Neuronal stem cell (in vitro differentiated cells): Measurements from ENCODE around the gene GRM2.
"Not testable (repeated sequence)": the region's sequence is repeated elsewhere in the genome, so short reads cannot be mapped to it uniquely, and the experiment has no call there.

ENCODE experiments used
- DNase-seq: peaks from one replicate; pipeline ENCODE4 v3.0.0-alpha.2; 2013; ENCODE audit warnings: low spot score
- H2AFZ ChIP-seq: one replicate; pipeline ENCODE4 v1.6.1; 2013; ENCODE audit warnings: mild to moderate bottlenecking, low read length, inconsistent platforms
- H2AK5ac ChIP-seq: 2 replicates; pipeline ENCODE4 v1.6.1; 2013; ENCODE audit warnings: low read depth, mild to moderate bottlenecking, inconsistent platforms, low read length, moderate library complexity, mixed read lengths
- H2BK120ac ChIP-seq: 2 replicates; pipeline ENCODE4 v1.6.1; 2013; ENCODE audit warnings: low read depth, mild to moderate bottlenecking, inconsistent platforms, low read length, moderate library complexity, mixed read lengths
- H2BK12ac ChIP-seq: one replicate; pipeline ENCODE4 v1.6.1; 2013; ENCODE audit warnings: low read length, inconsistent platforms
- H2BK15ac ChIP-seq: 2 replicates; pipeline ENCODE4 v1.6.1; 2013; ENCODE audit warnings: mild to moderate bottlenecking, low read length, inconsistent platforms, mixed read lengths
- H2BK5ac ChIP-seq: one replicate; pipeline ENCODE4 v1.6.1; 2013; ENCODE audit warnings: inconsistent platforms, mild to moderate bottlenecking, low read length, moderate library complexity
- H3K14ac ChIP-seq: one replicate; pipeline ENCODE4 v1.6.1; 2013; ENCODE audit warnings: low read length, inconsistent platforms
- H3K18ac ChIP-seq: 2 replicates; pipeline ENCODE4 v1.6.1; 2013; ENCODE audit warnings: low read length, inconsistent platforms
- H3K23ac ChIP-seq: 2 replicates; pipeline ENCODE4 v1.6.1; 2013; ENCODE audit warnings: low read depth, mild to moderate bottlenecking, mixed read lengths, low read length, inconsistent platforms; ENCODE audit not compliant: poor library complexity
- H3K27ac ChIP-seq: replicated peaks from 3 replicates; pipeline ENCODE4 v1.5.1; 2013; ENCODE audit warnings: low read length, inconsistent platforms
- H3K27me3 ChIP-seq, 3 experiments: 2 replicates each; pipeline ENCODE4 v1.6.1; 2013; ENCODE audit warnings: low read length in 3 of 3, mild to moderate bottlenecking in 2 of 3, inconsistent platforms in 1 of 3, low read depth in 1 of 3, mixed read lengths in 1 of 3, moderate library complexity in 1 of 3; ENCODE audit not compliant: control insufficient read depth in 3 of 3, insufficient read depth in 3 of 3
- H3K36me3 ChIP-seq, 2 donors: replicated peaks in 1 of 2; 2 replicates each; pipeline ENCODE4 v1.6.1; 2013; ENCODE audit warnings: low read length in 2 of 2; ENCODE audit not compliant: control insufficient read depth in 2 of 2, insufficient read depth in 2 of 2
- H3K4ac ChIP-seq: 2 replicates; pipeline ENCODE4 v1.6.1; 2013; ENCODE audit warnings: inconsistent platforms, mild to moderate bottlenecking, low read length, moderate library complexity
- H3K4me1 ChIP-seq, 2 donors: 1 replicate in 1 of 2; 2 replicates in 1 of 2; pipeline ENCODE4 v1.6.1; 2013; ENCODE audit warnings: low read length in 2 of 2, low read depth in 1 of 2; ENCODE audit not compliant: control insufficient read depth in 2 of 2, insufficient read depth in 1 of 2
- H3K4me2 ChIP-seq: one replicate; pipeline ENCODE4 v1.6.1; 2013; ENCODE audit warnings: mild to moderate bottlenecking, low read length, inconsistent platforms; ENCODE audit not compliant: insufficient read depth, poor library complexity, severe bottlenecking
- H3K4me3 ChIP-seq, 2 donors: 2 replicates each; pipeline ENCODE4 v1.5.1; 2013; ENCODE audit warnings: low read length in 2 of 2, mild to moderate bottlenecking in 2 of 2, inconsistent platforms in 1 of 2, moderate library complexity in 1 of 2
- H3K79me1 ChIP-seq: one replicate; pipeline ENCODE4 v1.6.1; 2013; ENCODE audit warnings: low read depth, mild to moderate bottlenecking, inconsistent platforms, low read length, moderate library complexity
- H3K9ac ChIP-seq: one replicate; pipeline ENCODE4 v1.6.1; 2013; ENCODE audit warnings: mild to moderate bottlenecking, low read depth, low read length, inconsistent platforms; ENCODE audit not compliant: poor library complexity
- H3K9me3 ChIP-seq, 2 donors: replicated peaks in 1 of 2; 2 replicates each; pipeline versions ENCODE3 to v1.6.1; 2013; ENCODE audit warnings: low read length in 2 of 2, mild to moderate bottlenecking in 2 of 2, inconsistent platforms in 1 of 2, low read depth in 1 of 2, mixed read lengths in 1 of 2, moderate library complexity in 1 of 2; ENCODE audit not compliant: control insufficient read depth in 2 of 2, insufficient read depth in 1 of 2
- H4K8ac ChIP-seq: one replicate; pipeline ENCODE4 v1.6.1; 2013; ENCODE audit warnings: low read depth, mild to moderate bottlenecking, inconsistent platforms, low read length, moderate library complexity
- H4K91ac ChIP-seq: one replicate; pipeline ENCODE4 v1.6.1; 2013; ENCODE audit warnings: low read length, low read depth, mild to moderate bottlenecking, inconsistent platforms; ENCODE audit not compliant: poor library complexity
- WGBS, 2 donors: extraction: QIAGEN DNeasy Blood & Tissue Kit; methylation state at CpG; one replicate each; pipeline ENCODE4 v1.1.7; 2013; ENCODE audit warnings: missing lambda C conversion rate in 2 of 2, mixed read lengths in 1 of 2; ENCODE audit not compliant: insufficient read length in 2 of 2, insufficient replicate concordance in 1 of 2; ENCODE audit errors: extremely low coverage in 2 of 2; 5-methylcytosine and 5-hydroxymethylcytosine counted together

GRM2 gene

GRCh38 chr3:51748327-51748726 is 41.5 kb downstream of the GRM2 start:
- H3K14ac ChIP-seq: no peak overlapping the region
- H3K4me1 ChIP-seq: no peaks in the 10 kb centered on the region
- no peak overlapping the region for H3K18ac ChIP-seq
- H4K91ac ChIP-seq: no peak overlapping the region
- H3K27me3 ChIP-seq: no peaks in the 10 kb centered on the region
- no peak overlapping the region for H3K9ac ChIP-seq
- peaks cover 0 to 4% of the 10 kb centered on the region in 2 donors for H3K9me3 ChIP-seq
- H4K8ac ChIP-seq: no peak overlapping the region
- no peak overlapping the region for H2BK5ac ChIP-seq
- no peak overlapping the region for H2AFZ ChIP-seq
- no peaks in the 10 kb centered on the region for H3K36me3 ChIP-seq
- no CpG with 5 or more reads among the region's 1 CpG for WGBS, 2 donors
- no peaks in the 10 kb centered on the region for H3K79me1 ChIP-seq
- H3K4ac ChIP-seq: no peak overlapping the region
- no peak overlapping the region for H3K27ac ChIP-seq
- no peak overlapping the region for H2BK15ac ChIP-seq
- no peak overlapping the region for H2BK12ac ChIP-seq
- H3K4me3 ChIP-seq: no peak overlapping the region
- DNase-seq: no peak
- H2AK5ac ChIP-seq: no peak overlapping the region
- H2BK120ac ChIP-seq: no peak overlapping the region
- no peak overlapping the region for H3K23ac ChIP-seq
- H3K4me2 ChIP-seq: no peak overlapping the region

GRCh38 chr3:51750878-51751277 is 44.0 kb downstream of the GRM2 start:
- Histone ChIP-seq H3K14ac (no peak overlapping the region), H2BK12ac (no peak overlapping the region), H2BK15ac (no peak overlapping the region), H3K4ac (no peak overlapping the region), H3K4me3 (no peak overlapping the region), H2BK120ac (no peak overlapping the region), H3K4me1 (no peaks in the 10 kb centered on the region), H3K9ac (no peak overlapping the region), H3K23ac (no peak overlapping the region), H2AFZ (no peak overlapping the region), H3K4me2 (no peak overlapping the region), H3K27me3 (no peaks in the 10 kb centered on the region), H3K18ac (no peak overlapping the region), H4K8ac (no peak overlapping the region), H3K36me3 (no peaks in the 10 kb centered on the region), H2BK5ac (no peak overlapping the region), H4K91ac (no peak overlapping the region), H3K9me3 (peaks cover 0 to 4% of the 10 kb centered on the region in 2 donors), H2AK5ac (no peak overlapping the region), H3K27ac (no peak overlapping the region), H3K79me1 (no peaks in the 10 kb centered on the region)
- no peak for DNase-seq
- no CpG with 5 or more reads among the region's 1 CpG for WGBS, 2 donors

GRCh38 chr3:51751287-51751686 is 44.4 kb downstream of the GRM2 start:
- H3K4ac ChIP-seq: no peak overlapping the region
- no peak overlapping the region for H3K4me2 ChIP-seq
- peaks cover 0 to 4% of the 10 kb centered on the region in 2 donors for H3K9me3 ChIP-seq
- no peak overlapping the region for H3K4me3 ChIP-seq
- H3K27ac ChIP-seq: no peak overlapping the region
- H2AFZ ChIP-seq: no peak overlapping the region
- H3K36me3 ChIP-seq: no peaks in the 10 kb centered on the region
- DNase-seq: no peak
- H3K23ac ChIP-seq: no peak overlapping the region
- no peak overlapping the region for H2BK15ac ChIP-seq
- H3K18ac ChIP-seq: no peak overlapping the region
- WGBS, 2 donors: no CpG with 5 or more reads among the region's 2 CpGs
- H3K27me3 ChIP-seq: no peaks in the 10 kb centered on the region
- no peak overlapping the region for H3K9ac ChIP-seq
- H2BK5ac ChIP-seq: no peak overlapping the region
- no peak overlapping the region for H2BK12ac ChIP-seq
- no peaks in the 10 kb centered on the region for H3K79me1 ChIP-seq
- H2AK5ac ChIP-seq: no peak overlapping the region
- no peaks in the 10 kb centered on the region for H3K4me1 ChIP-seq
- H3K14ac ChIP-seq: no peak overlapping the region
- H4K8ac ChIP-seq: no peak overlapping the region
- no peak overlapping the region for H4K91ac ChIP-seq
- H2BK120ac ChIP-seq: no peak overlapping the region

- not testable (repeated sequence) for DNase-seq, H4K8ac ChIP-seq, H3K4me3 ChIP-seq, H2BK5ac ChIP-seq, H3K4ac ChIP-seq, H3K23ac ChIP-seq, H2AFZ ChIP-seq, H3K36me3 ChIP-seq, H2BK120ac ChIP-seq, H2AK5ac ChIP-seq, H3K9me3 ChIP-seq, H2BK12ac ChIP-seq, H3K79me1 ChIP-seq, H3K9ac ChIP-seq, H3K4me2 ChIP-seq, H3K27me3 ChIP-seq, H3K14ac ChIP-seq, H2BK15ac ChIP-seq, H3K4me1 ChIP-seq, H3K27ac ChIP-seq, H3K18ac ChIP-seq, H4K91ac ChIP-seq
- WGBS, 2 donors: no CpG with 5 or more reads among the region's 13 CpGs
Measured at GRCh38 chr3:51753763-51754750, 47.2 kb downstream of the GRM2 start.
